ENCODE measurements around the gene SSU72. TPM values are rescaled to one million over a fixed set of nuclear protein-coding genes. Genes with fewer than 3 reads are reported as not detected.
A peak's percentile ranks its signal among the peaks of the same experiment; 100 is the strongest.

The SSU72 gene
- total and polyA plus RNA-seq, 4 donors = 35.4 to 57.4 (median 44.3) TPM

GRCh38 chr1:1550591-1551432 lies 23.9 kb downstream of the SSU72 start:
- Histone ChIP-seq H3K27me3 (ENCODE audit: control insufficient read depth in 4 of 4, insufficient read depth in 4 of 4, low read length in 3 of 4) (no peaks in the 10 kb centered on the region), H3K4me1 (ENCODE audit: control insufficient read depth in 4 of 4, insufficient read depth in 4 of 4, low read length in 3 of 4) (peaks cover 0 to 14% (median 9%) of the 10 kb centered on the region in 4 donors), H3K36me3 (ENCODE audit: control insufficient read depth in 4 of 4, insufficient read depth in 3 of 4, low read depth in 1 of 4, low read length in 3 of 4) (peaks cover 0 to 5% (median 0%) of the 10 kb centered on the region in 4 donors), H3K9ac (ENCODE audit: low read depth in 1 of 2, low read length in 2 of 2) (no peak overlapping the region), H3K27ac (ENCODE audit: low read depth in 1 of 2, low read length in 2 of 2) (no peak overlapping the region), H3K9me3 (ENCODE audit: control insufficient read depth in 4 of 4, low read length in 3 of 4) (no peaks in the 10 kb centered on the region), H3K4me3 (ENCODE audit: low read depth in 1 of 3, low read length in 3 of 3) (no peak overlapping the region)
- DNase-seq (ENCODE audit: low spot score) = no peak
- 83% methylated on average over 15 of the region's 15 CpGs for WGBS
- TF ChIP-seq CTCF (IDR thresholded peaks at IDR 0.05; ENCODE audit: low read depth, low read length, missing input control) (peak; percentile 7), RAD21 (IDR thresholded peaks at IDR 0.05) (peak in 1 of 2 donors; percentile 52), REST (IDR thresholded peaks at IDR 0.05) (no peak), TAF1 (conservative IDR thresholded peaks at IDR 0.05) (no peak)

GRCh38 chr1:1550087-1550486 lies 24.6 kb downstream of the SSU72 start:
- peaks cover 0 to 5% (median 0%) of the 10 kb centered on the region in 4 donors for H3K36me3 ChIP-seq (ENCODE audit: control insufficient read depth in 4 of 4, insufficient read depth in 3 of 4, low read depth in 1 of 4, low read length in 3 of 4)
- 94% methylated on average over 7 of the region's 7 CpGs for WGBS
- no peak for TF ChIP-seq ATF3 (IDR thresholded peaks at IDR 0.05)
- no peak for TF ChIP-seq RXRA (IDR thresholded peaks at IDR 0.05)
- no peak for TF ChIP-seq RAD21 (IDR thresholded peaks at IDR 0.05)
- no peak for TF ChIP-seq CTCF (IDR thresholded peaks at IDR 0.05; ENCODE audit: low read depth, low read length, missing input control)
- TF ChIP-seq TAF1 (conservative IDR thresholded peaks at IDR 0.05) = no peak
- TF ChIP-seq JUND (IDR thresholded peaks at IDR 0.05) = no peak
- TF ChIP-seq ZBTB33 (IDR thresholded peaks at IDR 0.05) = no peak
- TF ChIP-seq FOXA1 (IDR thresholded peaks at IDR 0.05) = no peak
- TF ChIP-seq GABPA (IDR thresholded peaks at IDR 0.05 in 1 of 2, conservative IDR thresholded peaks at IDR 0.05 in 1 of 2) = no peak
- no peak for TF ChIP-seq EGR1 (IDR thresholded peaks at IDR 0.05; ENCODE audit: low read depth in 2 of 2)
- no peak for TF ChIP-seq MAX (IDR thresholded peaks at IDR 0.05)
- TF ChIP-seq YY1 (IDR thresholded peaks at IDR 0.05) = no peak
- TF ChIP-seq FOXA2 (IDR thresholded peaks at IDR 0.05) = no peak
- TF ChIP-seq HNF4G (IDR thresholded peaks at IDR 0.05) = no peak
- TF ChIP-seq NR2F2 (IDR thresholded peaks at IDR 0.05) = no peak
- no peak for TF ChIP-seq SP1 (IDR thresholded peaks at IDR 0.05)
- TF ChIP-seq HNF4A (conservative IDR thresholded peaks at IDR 0.05) = no peak
- H3K27me3 ChIP-seq (ENCODE audit: control insufficient read depth in 4 of 4, insufficient read depth in 4 of 4, low read length in 3 of 4) = no peaks in the 10 kb centered on the region
- H3K27ac ChIP-seq (ENCODE audit: low read depth in 1 of 2, low read length in 2 of 2) = no peak overlapping the region
- H3K4me3 ChIP-seq (ENCODE audit: low read depth in 1 of 3, low read length in 3 of 3) = no peak overlapping the region
- no peak overlapping the region for H3K9ac ChIP-seq (ENCODE audit: low read depth in 1 of 2, low read length in 2 of 2)
- H3K9me3 ChIP-seq (ENCODE audit: control insufficient read depth in 4 of 4, low read length in 3 of 4) = no peaks in the 10 kb centered on the region
- peaks cover 0 to 7% (median 3%) of the 10 kb centered on the region in 4 donors for H3K4me1 ChIP-seq (ENCODE audit: control insufficient read depth in 4 of 4, insufficient read depth in 4 of 4, low read length in 3 of 4)
- no peak for DNase-seq (ENCODE audit: low spot score)

All from liver (tissue), 9 donors.